ENCODE results near the gene ABR. TPM values are rescaled to one million over a fixed set of nuclear protein-coding genes. Genes with fewer than 3 reads are reported as not detected.
"Not testable (repeated sequence)": the region's sequence is repeated elsewhere in the genome, so short reads cannot be mapped to it uniquely, and the experiment has no call there.

The ABR gene
- total RNA-seq, 1 donor from 2014 or later: 279 TPM

DNA sequence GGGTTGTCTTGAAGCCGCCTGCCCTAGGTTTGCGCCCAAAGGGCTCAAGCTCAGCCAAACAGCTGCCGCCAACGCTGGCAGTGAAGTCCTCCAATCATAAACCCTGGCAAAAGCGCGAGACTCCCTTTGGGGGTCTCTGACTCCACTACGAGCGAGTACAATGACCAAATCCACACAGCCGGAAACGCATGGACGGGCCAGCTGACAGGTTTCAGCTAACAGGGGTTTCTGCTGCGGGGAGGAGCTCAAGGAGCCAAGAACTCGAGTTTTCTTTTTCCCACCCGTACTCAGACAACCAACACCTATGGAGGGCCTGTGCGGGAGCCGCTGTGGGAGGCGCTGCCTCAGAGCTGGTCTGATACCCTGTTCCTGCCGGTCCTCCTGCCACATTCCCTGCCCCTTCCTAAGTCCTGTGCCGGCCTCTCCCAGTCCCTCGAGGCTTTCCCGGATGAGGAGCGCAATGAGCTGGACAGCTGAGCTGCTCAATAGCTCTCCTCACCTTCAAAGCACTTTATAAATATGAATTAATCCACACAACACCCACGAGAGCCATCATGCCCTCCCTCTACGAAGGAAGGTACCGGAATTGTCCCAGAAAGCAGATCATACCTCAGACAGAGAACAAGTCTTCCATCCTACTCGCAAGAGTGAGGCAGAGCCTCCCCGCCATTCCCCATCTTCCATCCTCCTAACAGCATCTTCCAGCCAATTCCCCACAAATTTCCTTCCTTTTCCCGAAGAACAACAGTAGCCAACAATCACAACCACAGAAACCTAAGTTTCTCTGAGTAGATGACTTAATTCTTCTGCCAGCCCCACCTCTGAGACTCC lies 6.1 kb downstream of the ABR start:
- no peak for DNase-seq (ENCODE audit: low spot score)

DNA sequence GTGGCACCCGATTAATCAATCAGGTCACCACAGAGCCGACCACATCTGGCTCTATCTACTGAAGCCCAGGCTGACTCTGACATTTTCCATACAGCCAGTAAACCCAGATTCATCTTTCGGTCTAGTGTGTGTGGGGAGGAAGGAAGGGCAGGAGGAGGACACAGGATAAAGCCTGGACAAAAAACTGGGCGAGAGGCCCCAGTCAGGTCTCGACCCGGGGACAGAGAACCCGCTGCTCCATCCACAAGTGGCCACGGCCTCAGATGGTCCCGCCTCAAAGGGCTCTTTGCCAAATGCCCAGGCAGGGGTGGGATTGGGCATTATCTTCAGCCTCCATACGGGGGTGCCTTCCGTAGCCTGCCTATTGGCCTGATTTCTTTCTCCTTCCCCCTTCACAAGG lies 7.8 kb downstream of the ABR start:
- no peak for DNase-seq (ENCODE audit: low spot score)

DNA sequence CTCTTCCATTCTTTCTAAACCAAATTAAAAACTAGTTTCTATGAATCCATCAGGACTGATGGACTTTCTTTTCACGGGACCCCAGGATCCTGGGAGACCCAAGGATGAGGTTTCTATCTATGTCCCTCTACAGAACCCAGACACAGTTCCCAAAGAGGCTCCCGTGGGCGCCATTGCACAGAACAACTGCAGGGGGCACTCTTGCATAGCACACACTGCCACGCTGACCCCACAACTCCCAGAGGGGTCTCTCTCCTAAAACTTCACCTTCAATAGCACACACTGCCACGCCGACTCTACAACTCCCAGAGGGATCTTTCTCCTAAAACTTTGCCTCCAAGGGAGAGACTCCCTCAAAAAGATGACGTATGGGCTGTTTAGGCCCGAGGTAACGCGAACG lies 9.0 kb downstream of the ABR start:
- no peak for DNase-seq (ENCODE audit: low spot score)

DNA sequence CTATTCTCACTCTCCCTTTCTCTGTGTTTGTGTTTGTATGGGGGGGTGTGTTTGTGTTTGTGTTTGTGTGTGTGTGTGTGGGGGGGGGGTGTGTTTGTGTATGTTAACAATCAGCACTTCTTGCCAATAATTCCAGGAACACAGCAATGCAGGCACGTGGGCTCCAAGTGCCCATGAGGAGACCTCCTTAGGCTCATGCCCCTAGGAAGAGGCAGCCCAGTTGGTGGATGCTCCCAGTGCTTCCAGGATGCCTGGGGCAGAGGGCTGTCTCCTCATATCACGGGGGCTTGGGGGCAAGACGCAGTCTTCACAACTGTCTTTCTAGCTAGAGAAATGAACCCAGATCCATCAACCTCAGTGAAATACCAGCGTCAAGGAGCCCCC lies 9.9 kb downstream of the ABR start:
- no peak for DNase-seq (ENCODE audit: low spot score)

DNA sequence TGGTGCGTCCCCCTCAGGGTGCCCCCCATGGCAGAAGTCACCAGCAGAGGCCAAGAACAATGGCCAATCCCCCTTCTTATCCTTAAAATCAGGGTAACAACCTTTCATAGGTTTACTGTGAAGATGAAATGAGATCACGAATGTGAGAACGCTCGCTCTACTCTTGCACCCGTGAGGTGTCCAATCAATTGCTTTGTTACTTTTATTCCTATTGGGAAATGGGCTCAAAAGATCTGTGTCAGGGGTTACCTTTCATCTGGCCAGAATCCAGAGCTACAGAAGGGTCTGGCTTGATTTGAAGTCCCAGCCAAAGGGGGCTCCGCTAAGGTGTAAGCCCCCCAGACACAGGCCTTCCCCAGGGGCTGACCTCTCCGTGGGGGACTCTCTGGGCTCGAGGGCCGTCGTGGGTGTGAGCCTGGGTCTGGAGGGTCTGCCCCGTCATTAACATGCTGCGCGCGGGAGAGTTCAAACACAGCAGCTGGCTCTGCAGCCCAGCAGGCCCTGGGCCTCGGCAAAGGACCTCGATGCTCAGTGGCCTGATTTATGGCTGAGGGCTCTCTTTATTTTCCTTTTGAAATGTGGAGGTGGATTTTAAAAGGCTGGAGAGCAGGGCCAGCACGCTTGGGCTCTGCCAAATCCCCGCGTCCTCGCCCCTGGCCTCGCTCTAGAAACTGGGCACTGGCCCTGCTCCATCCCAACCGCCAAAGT lies 10.4 kb downstream of the ABR start:
- no peak for DNase-seq (ENCODE audit: low spot score)

DNA sequence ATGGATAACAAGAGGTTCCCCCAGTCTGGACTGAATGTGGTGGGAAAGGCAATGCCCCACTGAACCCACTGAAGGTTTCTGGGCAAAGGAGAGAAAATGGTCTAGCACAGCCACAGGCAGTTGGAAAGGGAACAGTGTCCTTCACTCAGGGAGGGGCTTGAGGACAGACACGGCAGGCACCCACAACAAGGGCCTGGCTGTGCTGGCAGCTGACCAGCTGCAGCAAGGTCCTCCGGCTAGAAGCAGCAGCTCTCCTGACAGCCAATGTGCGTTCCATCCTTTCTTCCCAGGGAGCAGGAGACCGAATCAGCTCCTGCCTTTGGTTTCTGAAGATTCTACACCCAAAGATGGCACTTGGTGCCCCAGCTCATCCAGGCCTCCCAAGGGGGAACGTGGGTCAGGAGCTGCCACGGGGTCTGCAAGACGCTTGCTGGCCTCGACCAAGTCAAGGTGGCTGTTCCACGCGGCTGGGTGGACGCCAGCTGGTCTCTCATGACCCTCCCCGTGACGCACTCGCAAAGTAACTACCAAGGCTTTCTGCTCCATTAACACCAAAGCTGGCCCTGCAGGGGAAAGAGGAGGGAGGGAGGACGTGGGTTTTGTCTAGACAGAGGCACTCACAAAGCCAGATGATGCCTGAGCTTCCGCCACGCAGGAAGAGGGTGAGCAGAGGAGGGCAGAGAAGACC lies 11.1 kb downstream of the ABR start:
- DNase-seq (ENCODE audit: low spot score): no peak

DNA sequence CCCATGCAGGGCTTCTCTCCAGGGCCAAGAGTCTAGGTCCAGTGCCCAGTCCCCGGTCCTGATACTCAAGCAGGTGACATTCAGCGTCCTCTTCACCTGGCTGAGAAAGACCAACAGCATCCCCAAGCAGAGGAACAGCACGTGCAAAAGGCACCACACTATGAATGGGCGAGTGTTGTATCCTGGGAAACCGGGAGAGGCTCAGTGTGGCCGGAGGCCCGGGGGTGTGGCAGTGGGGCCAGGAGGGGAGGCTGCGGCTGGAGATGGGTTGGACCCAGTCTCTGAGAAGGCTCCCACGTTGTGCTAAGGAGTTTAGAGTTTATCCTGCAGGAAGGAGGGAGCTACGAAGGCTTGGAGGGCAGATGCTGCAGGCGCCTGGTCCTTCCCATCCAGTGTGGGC lies 13.5 kb downstream of the ABR start:
- no peak for DNase-seq (ENCODE audit: low spot score)

DNA sequence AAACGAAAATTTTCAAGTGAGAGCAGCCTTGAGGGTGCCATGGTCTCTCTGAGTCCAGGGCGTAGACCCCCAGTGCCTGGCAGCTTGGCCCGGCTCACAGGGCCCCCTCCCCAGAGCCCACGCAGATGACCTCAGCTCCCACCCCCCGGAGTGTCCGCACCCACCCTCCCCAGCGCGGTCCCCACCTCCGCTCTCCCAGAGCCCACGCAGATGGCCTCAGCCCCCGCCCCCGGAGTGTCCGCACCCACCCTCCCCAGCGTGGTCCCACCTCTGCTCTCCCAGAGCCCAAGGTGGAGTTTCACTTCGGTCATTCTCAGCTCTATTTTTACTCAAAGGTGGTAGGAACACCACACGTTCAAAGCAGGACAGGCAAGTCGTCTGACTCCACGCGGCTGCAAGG lies 13.9 kb downstream of the ABR start:
- no peak for DNase-seq (ENCODE audit: low spot score)

DNA sequence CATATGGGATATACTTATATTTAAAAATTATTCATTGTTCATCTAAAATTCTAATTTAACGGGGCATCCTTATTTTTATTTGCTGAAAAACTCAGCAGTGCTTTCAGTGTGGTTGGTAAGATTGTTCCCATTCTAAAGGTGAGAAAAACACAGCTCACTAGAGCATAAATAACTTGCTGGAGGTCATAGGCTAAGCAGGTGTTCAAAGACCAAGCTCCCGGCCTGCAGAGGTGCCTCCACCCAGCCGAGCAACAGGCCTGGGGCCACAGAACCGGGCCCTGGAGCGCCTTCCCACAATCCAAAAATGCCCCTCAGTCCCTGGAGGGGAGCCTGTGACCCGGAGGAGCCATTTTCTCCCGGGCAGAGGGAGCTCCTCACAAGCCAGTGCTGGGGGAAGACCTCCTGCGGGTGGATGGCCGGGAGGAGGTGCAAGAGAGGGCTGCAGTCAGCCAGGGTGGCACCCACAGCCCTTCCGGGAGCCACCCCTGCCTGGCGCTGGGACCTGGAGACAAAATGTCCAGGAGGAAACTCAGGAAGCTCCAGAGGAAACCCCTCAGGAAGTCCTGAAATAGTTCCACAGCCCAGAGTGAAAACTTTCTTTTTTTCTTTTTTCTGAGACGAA lies 14.7 kb downstream of the ABR start:
- no peak for DNase-seq (ENCODE audit: low spot score)

DNA sequence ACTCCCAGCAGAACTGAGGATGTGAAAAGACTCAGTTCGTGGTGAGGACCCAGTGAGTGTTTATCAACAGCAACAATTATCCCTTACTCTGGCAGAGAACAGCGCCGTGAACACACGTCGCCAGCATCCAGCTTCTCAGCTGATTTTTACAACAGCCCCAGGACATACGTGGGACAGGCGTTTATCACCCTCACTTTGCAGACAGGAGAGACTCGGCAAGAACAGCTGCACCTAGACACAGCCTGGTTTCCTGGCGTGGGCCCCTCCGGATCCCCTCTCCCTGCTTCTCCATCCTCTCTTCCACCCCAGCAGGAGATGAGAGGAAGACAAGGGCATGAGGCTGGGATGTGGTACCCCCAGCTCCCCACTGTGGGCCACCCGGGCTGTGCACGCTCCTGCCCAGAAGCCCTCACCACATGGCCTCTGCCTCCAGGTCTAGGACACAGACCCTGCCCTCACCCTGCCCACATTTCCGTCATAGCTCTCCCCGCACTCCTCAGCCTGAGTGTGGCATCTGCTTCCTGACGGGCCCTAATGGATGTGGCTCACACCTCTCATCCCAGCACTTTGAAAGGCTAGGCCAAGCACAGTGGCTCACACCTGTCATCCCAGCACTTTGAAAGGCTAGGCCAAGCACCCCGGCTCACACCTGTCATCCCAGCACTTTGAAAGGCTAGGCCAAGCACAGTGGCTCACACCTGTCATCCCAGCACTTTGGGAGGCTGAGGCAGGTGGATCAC lies 17.5 kb downstream of the ABR start:
- DNase-seq (ENCODE audit: low spot score): no peak

DNA sequence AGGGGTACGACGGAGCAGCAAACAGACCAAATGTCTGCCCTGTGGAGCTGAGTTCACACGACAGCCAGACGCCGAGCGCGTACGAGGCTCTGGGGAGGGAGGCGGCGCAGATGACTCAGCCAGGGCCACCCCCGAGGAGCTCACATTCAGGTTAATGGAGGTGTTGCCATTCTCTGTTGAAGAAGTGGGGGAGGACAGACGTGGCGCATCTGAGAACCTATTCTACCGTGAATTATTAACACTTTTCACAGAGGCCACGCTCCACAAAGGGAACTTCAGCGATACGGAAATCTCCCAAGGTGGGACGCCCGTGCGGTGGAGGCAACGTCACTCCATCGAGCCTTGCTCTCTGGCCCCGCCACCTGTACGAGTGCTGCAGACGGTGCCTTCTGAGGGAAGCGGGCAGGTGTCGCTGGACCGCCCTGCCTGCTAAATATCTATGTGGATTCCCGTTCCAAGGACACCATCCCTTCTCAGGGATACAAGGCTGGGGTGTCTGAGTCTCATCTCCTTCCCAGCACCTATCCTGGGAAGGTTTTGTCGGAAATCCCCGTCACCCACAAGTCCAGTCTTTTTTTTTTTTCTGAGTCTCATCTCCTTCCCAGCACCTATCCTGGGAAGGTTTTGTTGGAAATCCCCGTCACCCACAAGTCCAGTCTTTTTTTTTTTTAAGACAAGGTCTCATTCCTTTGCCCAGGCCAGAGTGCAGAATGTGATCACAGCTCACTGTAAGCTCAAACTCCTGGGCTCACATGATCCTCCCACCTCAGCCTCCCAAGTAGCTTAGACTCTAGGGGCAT lies 19.0 kb downstream of the ABR start:
- no peak for DNase-seq (ENCODE audit: low spot score)

DNA sequence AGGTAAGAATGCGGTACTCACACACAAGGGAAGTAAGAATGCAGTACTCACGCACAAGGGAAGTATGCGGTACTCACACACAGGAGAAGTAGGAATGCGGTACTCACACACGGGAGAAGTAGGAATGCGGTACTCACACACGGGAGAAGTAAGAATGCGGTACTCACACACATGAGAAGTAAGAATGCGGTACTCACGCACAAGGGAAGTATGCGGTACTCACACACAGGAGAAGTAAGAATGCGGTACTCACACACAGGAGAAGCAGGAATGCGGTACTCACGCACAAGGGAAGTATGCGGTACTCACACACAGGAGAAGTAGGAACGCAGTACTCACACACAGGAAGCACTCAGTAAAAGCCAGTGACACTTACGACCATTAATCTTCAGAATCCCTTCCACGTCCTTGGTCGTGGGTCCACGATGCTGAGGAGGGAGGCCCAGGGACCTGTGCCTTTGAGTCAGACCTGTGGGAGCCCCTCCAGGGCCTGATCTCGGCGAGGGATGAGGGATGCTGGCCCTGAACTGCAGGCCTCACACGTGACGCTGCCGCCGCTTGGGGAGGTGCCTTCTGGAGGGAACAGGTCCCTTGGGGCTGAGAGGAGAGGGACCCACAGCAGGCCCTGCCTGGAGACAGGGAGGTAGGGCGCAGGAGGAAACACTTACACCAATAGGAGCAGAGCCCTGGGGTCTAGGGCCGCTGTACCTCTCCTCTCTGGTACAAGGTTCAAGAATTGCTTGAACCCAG lies 20.2 kb downstream of the ABR start:
- DNase-seq (ENCODE audit: low spot score): no peak

DNA sequence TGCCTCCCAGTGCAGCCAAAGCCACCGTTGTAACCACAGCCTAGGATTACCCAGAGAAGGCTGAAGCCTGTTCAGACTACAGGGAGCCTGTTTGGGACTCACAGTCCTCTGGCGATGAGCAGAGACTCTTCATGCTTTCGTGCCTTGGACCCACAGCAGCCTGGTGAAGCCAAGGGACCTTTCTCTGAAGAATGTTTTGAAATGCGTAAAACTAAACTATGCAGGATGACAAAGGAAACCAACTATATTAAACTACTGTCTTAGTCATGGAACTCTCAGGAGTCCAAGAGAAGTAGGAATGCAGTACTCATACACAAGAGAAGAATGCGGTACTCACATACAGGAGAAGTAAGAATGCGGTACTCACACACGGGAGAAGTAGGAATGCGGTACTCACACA lies 20.9 kb downstream of the ABR start:
- no peak for DNase-seq (ENCODE audit: low spot score)

DNA sequence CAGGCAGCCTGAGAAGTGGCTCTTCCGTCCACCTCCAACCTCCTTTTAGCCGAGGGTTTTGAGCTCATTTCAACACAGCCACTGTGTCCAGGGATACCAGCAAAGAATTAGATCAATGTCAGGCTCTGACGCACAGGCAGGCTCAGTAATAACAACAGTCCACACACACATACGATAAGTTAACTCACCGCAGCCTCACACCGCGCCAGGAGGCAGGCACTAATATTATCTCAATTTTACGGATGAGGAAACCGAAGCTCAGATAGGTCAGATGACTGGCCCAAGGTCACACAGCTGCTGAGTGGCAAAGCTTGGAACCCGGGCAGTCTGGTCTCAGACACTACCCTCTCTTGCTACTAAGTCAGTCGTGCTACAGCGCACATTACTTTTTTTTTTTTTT lies 22.9 kb downstream of the ABR start:
- DNase-seq (ENCODE audit: low spot score): no peak

DNA sequence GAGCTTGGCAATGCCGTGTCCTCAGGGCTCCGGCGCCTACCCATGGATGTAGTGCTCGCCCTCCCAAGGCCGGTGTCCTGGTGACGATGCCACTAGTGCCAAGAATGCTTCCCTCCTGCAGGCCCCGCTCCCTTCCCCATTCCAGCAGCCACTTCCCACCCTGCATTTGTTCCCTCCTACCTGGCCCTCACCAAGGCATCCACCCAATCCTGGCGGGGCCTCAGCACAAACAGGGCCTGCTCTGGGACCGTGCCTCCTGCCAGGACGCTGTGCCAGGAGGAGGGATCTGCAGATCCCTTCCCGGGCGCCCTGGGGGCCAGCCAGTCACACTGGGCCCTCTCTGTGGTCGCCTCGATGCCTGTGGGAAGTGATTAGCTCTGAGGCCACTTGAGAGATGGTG lies 25.1 kb downstream of the ABR start:
- DNase-seq (ENCODE audit: low spot score): no peak

DNA sequence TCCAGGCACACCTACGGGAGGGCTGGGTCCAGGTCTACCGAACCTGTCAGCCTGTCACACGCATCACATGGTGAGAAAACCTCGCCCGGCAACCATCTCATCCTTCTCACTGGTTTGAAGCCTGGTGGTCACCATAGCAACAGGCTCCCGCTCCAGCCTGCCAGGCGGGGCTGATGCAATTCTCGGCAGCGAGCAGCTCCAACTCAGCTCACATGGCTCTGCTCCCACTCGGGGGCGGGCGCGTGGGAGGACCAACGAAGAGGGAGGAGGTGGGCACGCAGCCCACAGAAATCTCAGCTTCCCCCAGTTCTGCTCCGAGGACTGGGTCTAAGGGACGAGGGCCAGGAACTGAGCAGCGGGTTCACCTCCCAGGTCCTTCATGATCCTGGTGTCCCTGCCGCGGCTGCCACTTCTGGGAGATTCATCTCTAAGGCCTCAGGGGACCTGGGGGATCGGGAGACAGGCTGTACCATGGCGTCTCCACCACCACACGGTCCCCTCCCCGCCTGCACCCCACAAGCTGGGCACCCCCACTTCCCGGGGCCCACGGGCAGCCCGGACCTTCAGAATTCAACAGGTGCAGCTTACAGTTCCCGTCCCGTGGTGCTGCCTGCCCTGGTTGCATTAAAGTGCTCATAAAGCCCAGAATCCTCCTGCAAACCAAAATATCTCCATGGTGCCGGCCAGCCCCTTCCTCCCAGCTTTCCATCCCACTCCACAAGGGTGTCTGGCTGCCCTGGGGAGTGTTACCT lies 25.8 kb downstream of the ABR start:
- peak; percentile 44 for DNase-seq (ENCODE audit: low spot score)

DNA sequence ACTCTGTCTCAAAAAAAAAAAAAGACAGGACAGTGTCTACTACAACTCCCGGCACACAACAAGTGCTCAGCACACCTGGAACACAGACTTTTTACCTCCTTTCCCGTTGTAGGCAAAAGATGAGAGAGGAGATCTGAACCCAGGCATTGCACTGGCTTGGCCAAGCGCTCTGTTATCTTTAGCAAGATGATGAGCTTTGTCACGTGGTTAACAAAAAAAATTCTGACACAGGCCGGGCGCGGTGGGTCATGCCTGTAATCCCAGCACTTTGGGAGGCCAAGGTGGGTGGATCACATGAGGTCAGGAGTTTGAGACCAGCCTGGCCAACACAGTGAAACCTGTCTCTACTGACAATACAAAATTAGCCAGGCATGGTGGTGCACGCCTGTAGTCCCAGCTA lies 27.2 kb downstream of the ABR start:
- not testable (repeated sequence) for DNase-seq (ENCODE audit: low spot score)

DNA sequence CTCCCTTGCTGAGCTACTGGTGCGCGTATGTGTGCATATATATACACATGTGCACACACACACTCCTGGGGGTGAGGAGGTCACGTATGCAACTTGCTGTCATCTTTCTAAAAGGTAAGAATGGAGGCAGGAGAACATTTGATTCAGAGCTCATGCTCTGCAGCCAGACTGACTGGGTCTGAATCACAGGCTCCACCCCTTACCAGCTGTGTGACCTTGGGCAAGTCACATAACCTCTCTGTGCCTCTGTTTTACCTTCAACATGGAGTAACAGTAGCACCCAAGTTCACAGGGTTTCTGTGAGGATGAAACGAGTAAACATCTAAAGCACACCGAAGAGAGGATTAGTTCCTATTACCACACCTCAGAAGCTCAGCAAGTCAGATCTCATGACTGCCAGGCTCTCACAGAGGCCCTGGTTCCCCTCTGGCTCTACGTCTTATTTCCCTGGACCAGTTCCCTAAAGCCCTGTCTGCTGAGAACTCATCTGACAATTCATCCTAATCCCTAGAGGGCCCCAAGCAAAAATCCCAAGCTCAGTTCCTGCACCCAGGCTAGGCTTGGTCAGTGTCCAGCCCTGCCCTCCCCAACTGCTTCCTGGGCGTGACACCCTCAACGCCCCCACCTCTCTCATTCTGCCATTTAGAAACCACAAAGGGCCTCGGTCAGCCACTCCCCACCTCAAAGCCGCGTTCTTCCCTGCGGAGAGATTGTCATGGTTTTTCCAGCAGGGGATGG lies 28.7 kb downstream of the ABR start:
- no peak for DNase-seq (ENCODE audit: low spot score)

DNA sequence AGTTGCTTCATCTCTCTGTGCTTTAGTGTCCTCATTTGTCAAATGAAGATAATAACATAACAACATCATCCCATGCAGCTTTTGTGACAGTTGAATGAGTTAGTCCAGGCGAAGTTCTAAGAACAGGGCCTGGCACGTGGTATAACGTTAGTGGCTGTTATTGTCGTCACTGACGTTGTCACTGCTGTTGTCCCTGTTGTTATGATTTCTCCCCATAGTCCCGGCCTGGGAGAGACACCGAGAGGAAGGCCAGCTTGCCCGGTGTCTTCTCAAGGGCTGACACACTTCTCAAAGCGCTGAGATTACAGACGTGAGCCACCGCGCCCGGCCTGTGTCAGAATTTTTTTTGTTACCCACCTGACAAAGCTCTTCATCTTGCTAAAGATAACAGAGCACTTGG lies 29.9 kb downstream of the ABR start:
- DNase-seq (ENCODE audit: low spot score): no peak

All from mucosa of gallbladder (tissue), 1 donor.